Tibial nerve (tissue), 4 donors: ENCODE data around the gene CNN1.

ENCODE experiments used
- EP300 ChIP-seq, 2 donors: sonication (generic); formaldehyde crosslinking; IDR thresholded peaks; one replicate each; pipeline ENCODE4 v1.6.1; 2017; ENCODE audit warnings: antibody characterized with exemption in 2 of 2, mild to moderate bottlenecking in 1 of 2
- POLR2A ChIP-seq, 2 donors: fragments of 450-650 bp; IDR thresholded peaks; one replicate each; pipeline ENCODE4 v1.6.1; 2017; ENCODE audit warnings: antibody characterized with exemption in 2 of 2, mild to moderate bottlenecking in 2 of 2, moderate library complexity in 2 of 2
- TF ChIP-seq, protein P1 (sequence below), 5 experiments: fragments of 200-600 bp in 3 of 5; fragments of 450-650 bp in 2 of 5; sonication (generic) in 3 of 5; IDR thresholded peaks; one replicate each; pipeline ENCODE4 v1.5.1; 2016 to 2019; ENCODE audit warnings: antibody characterized with exemption in 5 of 5, mild to moderate bottlenecking in 3 of 5, moderate library complexity in 2 of 5

DNA sequence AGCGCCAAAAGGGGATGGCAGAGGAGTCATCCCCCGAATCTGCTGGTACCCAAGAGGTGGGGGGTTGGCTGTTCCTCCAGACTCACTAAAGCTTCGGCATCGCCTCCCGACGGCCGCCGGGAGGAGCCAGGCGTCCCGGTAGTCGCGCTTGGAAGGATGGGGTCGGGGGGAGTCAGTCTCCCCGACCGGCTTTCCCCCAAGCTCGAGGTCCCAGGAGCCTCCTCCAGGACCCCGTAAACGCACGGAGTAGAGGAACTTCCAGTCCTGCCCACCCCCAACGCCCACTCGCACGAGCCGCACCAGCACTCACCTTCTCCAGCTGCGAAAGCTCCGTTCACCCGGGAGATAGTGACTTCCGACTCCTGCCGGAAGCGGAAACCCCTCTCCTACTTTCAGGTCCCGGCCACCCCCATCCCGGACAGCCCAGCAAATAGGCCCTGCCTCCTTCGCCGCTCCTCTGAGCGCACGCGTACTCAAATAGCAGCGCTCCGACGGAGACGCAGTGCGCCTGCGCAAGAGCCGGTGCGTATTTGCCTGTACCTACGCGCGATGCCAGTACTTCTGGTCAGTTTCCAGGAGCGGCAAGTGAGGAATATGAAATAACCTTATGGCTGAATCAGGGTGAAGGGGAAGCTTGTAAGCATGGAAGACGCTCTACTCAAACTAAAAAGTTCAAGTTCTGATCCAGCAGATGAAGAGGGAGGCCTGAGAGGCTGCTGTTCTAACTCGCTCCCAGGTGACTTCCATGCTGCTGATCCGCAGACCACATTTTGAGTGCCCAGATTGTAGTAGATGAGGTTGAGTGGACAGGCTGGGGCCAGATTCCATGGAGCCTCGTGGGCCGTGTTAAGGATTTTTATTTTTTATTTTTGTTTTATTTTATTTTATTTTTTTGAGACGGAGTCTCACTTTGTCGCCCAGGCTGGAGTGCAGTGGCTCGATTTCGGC lies 20.5 kb downstream of the CNN1 start, which contains the start of gene ELOF1:
- TF ChIP-seq, protein P1, sequence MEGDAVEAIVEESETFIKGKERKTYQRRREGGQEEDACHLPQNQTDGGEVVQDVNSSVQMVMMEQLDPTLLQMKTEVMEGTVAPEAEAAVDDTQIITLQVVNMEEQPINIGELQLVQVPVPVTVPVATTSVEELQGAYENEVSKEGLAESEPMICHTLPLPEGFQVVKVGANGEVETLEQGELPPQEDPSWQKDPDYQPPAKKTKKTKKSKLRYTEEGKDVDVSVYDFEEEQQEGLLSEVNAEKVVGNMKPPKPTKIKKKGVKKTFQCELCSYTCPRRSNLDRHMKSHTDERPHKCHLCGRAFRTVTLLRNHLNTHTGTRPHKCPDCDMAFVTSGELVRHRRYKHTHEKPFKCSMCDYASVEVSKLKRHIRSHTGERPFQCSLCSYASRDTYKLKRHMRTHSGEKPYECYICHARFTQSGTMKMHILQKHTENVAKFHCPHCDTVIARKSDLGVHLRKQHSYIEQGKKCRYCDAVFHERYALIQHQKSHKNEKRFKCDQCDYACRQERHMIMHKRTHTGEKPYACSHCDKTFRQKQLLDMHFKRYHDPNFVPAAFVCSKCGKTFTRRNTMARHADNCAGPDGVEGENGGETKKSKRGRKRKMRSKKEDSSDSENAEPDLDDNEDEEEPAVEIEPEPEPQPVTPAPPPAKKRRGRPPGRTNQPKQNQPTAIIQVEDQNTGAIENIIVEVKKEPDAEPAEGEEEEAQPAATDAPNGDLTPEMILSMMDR (IDR thresholded peaks at IDR 0.05): peak in 2 of 5 experiments; percentile 9 to 19
- TF ChIP-seq EP300 (IDR thresholded peaks at IDR 0.05) (peak; percentile 96 to 98), POLR2A (IDR thresholded peaks at IDR 0.05) (peak; percentile 61 to 85)
